Measurements from ENCODE around the gene RBMS2.

DNA sequence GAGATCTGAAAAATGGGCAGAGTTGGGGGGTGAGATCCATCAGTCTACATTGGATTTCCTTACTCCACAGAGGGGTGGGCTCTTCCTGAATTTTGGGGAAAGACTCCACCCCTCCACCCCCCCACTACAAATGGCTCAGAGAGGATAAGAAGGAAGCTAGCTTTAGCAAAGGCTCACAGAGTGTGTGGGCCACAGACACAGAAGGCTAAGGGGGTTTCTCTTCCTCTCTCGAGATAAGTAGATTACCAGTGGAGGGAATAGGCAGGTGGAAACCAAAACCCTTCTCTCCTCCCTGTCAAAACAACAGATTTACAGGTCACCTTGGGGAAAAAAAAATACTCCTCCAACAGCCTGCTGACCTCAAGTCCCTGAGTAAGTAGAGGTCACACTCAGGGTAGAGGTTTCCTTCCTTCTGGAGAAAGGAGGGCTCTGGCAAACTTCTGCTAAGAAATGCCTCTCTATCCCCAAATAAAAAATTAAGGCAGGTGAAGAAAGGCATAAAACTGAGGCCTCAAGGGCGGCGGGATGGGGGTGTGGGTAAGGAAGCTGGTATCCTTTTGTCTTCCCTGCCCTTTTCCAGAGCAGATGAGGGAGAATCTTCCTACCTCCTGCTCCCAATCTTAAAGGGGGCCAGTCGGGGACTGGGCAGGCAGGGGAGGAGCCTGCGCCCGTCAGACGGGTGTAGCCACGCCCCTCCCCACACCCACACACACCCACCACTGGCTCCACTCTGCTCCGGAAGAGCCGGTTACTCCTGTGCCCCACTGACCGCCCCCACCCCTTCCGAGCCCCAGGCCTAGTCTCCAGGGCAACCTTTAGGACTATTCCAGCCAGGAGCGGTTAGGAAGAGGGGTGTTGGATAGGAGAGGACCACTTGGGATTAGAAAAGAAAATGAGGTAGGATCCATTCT, 110.4 kb downstream of the RBMS2 start:
- TF ChIP-seq, protein P1, sequence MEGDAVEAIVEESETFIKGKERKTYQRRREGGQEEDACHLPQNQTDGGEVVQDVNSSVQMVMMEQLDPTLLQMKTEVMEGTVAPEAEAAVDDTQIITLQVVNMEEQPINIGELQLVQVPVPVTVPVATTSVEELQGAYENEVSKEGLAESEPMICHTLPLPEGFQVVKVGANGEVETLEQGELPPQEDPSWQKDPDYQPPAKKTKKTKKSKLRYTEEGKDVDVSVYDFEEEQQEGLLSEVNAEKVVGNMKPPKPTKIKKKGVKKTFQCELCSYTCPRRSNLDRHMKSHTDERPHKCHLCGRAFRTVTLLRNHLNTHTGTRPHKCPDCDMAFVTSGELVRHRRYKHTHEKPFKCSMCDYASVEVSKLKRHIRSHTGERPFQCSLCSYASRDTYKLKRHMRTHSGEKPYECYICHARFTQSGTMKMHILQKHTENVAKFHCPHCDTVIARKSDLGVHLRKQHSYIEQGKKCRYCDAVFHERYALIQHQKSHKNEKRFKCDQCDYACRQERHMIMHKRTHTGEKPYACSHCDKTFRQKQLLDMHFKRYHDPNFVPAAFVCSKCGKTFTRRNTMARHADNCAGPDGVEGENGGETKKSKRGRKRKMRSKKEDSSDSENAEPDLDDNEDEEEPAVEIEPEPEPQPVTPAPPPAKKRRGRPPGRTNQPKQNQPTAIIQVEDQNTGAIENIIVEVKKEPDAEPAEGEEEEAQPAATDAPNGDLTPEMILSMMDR (IDR thresholded peaks at IDR 0.05; ENCODE audit: low read depth, low read length): no peak
- TF ChIP-seq EZH2phosphoT487 (IDR thresholded peaks at IDR 0.05; ENCODE audit: low read depth): no peak

Data from OCI-LY3 (cell line).